HepG2 (cell line): Measurements from ENCODE around the gene FBXL22. TPM values are rescaled to one million over a fixed set of nuclear protein-coding genes. Genes with fewer than 3 reads are reported as not detected.
A peak's percentile ranks its signal among the peaks of the same experiment; 100 is the strongest.

ENCODE experiments used
- BCL6 ChIP-seq: IDR thresholded peaks from 2 replicates; pipeline ENCODE4 v1.6.1; 2016; ENCODE audit warnings: missing genetic modification reagents, missing compliant biosample characterization
- ETV5 ChIP-seq: IDR thresholded peaks from 2 replicates; pipeline ENCODE4 v1.6.1; 2018; ENCODE audit warnings: missing biosample characterization, missing genetic modification reagents, inconsistent platforms, borderline replicate concordance
- NCOA2 ChIP-seq: sonication (generic); formaldehyde crosslinking; IDR thresholded peaks from 2 replicates; pipeline ENCODE4 v1.8.0; 2022; ENCODE audit warnings: inconsistent platforms
- NFE2L2 ChIP-seq: fragments of 150-350 bp; IDR thresholded peaks from 2 replicates; pipeline ENCODE4 v1.6.1; 2014; ENCODE audit warnings: low read length
- PAWR ChIP-seq: sonication (generic); formaldehyde crosslinking; IDR thresholded peaks from 2 replicates; pipeline ENCODE4 v1.4.0; 2020; ENCODE audit warnings: missing genetic modification reagents, mild to moderate bottlenecking, borderline replicate concordance
- PITX1 ChIP-seq: sonication (generic); formaldehyde crosslinking; IDR thresholded peaks from 2 replicates; pipeline ENCODE4 v1.5.1; 2020; ENCODE audit warnings: mild to moderate bottlenecking, missing genetic modification reagents
- RAD51 ChIP-seq: fragments of 450-650 bp; IDR thresholded peaks from 2 replicates; pipeline ENCODE4 v1.6.1; 2016; ENCODE audit warnings: borderline replicate concordance
- TEAD3 ChIP-seq: optimal IDR thresholded peaks from 2 replicates; pipeline ENCODE3; 2016; ENCODE audit warnings: borderline replicate concordance
- TFDP1 ChIP-seq: IDR thresholded peaks from 2 replicates; pipeline ENCODE4 v1.6.1; 2016; ENCODE audit warnings: missing compliant biosample characterization, missing genetic modification reagents, borderline replicate concordance
- XBP1 ChIP-seq: sonication (generic); formaldehyde crosslinking; IDR thresholded peaks from 2 replicates; pipeline ENCODE4 v1.5.0; 2020; ENCODE audit warnings: missing genetic modification reagents
- ZBTB1 ChIP-seq: sonication (generic); formaldehyde crosslinking; IDR thresholded peaks from 2 replicates; pipeline ENCODE4 v1.4.0; 2020; ENCODE audit warnings: missing genetic modification reagents, borderline replicate concordance
- ZBTB26 ChIP-seq: IDR thresholded peaks from 2 replicates; pipeline ENCODE4 v1.6.1; 2016; ENCODE audit warnings: missing compliant biosample characterization, missing genetic modification reagents, borderline replicate concordance
- ZBTB33 ChIP-seq: sonication (generic); formaldehyde crosslinking; IDR thresholded peaks from 2 replicates; pipeline ENCODE4 v1.4.0; 2020; ENCODE audit warnings: missing genetic modification reagents
- ZBTB40 ChIP-seq, 2 experiments: fragments of 450-650 bp in 1 of 2; sonication (generic) in 1 of 2; formaldehyde crosslinking in 1 of 2; IDR thresholded peaks; 2 replicates each; pipeline versions ENCODE4 v1.6.1 to v1.8.0; 2016 to 2022; ENCODE audit warnings: antibody characterized with exemption in 1 of 2, mild to moderate bottlenecking in 1 of 2, missing genetic modification reagents in 1 of 2
- ZNF33B ChIP-seq: sonication (generic); formaldehyde crosslinking; IDR thresholded peaks from 2 replicates; pipeline ENCODE4 v1.5.1; 2020; ENCODE audit warnings: mild to moderate bottlenecking, missing genetic modification reagents
- ZNF530 ChIP-seq: sonication (generic); formaldehyde crosslinking; IDR thresholded peaks from 2 replicates; pipeline ENCODE4 v1.5.0; 2020; ENCODE audit warnings: low read depth, mild to moderate bottlenecking, missing genetic modification reagents
- ZNF614 ChIP-seq: IDR thresholded peaks from 2 replicates; pipeline ENCODE4 v1.6.1; 2018; ENCODE audit warnings: missing biosample characterization, missing genetic modification reagents, inconsistent platforms, borderline replicate concordance
- ZNF768 ChIP-seq: sonication (generic); formaldehyde crosslinking; IDR thresholded peaks from 2 replicates; pipeline ENCODE4 v1.4.0; 2020; ENCODE audit warnings: missing genetic modification reagents
- polyA plus RNA-seq, 8 experiments: library from polyadenylated mRNA; depleted of rRNA in 3 of 8; stranded (reverse) in 7 of 8; unstranded in 1 of 8; fragments of >200 nt; fragmentation: Illumina TruSeq in 4 of 8; extraction: Trizol in 4 of 8; gene quantifications; 2 replicates each; pipeline versions ENCODE4 v1.2.1 to v1.2.3, GENCODE V29; 2011 to 2016; ENCODE audit warnings: low read depth in 4 of 8, missing spikeins in 1 of 8, mixed read lengths in 1 of 8; ENCODE audit not compliant: insufficient read depth in 1 of 8
- total RNA-seq, 5 experiments: library from RNA; depleted of rRNA; stranded (reverse); fragments of >200 nt; fragmentation: Illumina TruSeq; extraction: Trizol; gene quantifications; 2 replicates each; pipeline ENCODE4 v1.2.3, GENCODE V29; 2016; ENCODE audit warnings: low read depth in 1 of 5

Gene FBXL22
- total and polyA plus RNA-seq, 2 of the 13 experiments (the other 11 are each of a cell fraction or from before 2014, with no cell fraction given): 0.15 to 0.33 TPM

GRCh38 chr15:63600616-63601025 lies 3.4 kb downstream of the FBXL22 start (continued):
- TF ChIP-seq ZNF530 (CRISPR knock-in tag): no peak
- TF ChIP-seq BCL6 (CRISPR knock-in tag): no peak
- no peak for TF ChIP-seq ZNF614
- no peak for TF ChIP-seq ETV5 (CRISPR knock-in tag)
- TF ChIP-seq RAD51: no peak
- no peak for TF ChIP-seq ZBTB40 (IDR thresholded peaks at IDR 0.05)
- TF ChIP-seq ZBTB40 (CRISPR knock-in tag; IDR thresholded peaks at IDR 0.05): peak; percentile 64; the same call in 1 of the 2 replicates
- TF ChIP-seq TFDP1 (CRISPR knock-in tag): peak; percentile 91
- no peak for TF ChIP-seq NCOA2
- no peak for TF ChIP-seq ZBTB33
- no peak for TF ChIP-seq ZBTB1 (CRISPR knock-in tag)
- no peak for TF ChIP-seq ZBTB26 (CRISPR knock-in tag)
- TF ChIP-seq PITX1 (CRISPR knock-in tag): no peak
- no peak for TF ChIP-seq PAWR (CRISPR knock-in tag)
- no peak for TF ChIP-seq NFE2L2
- 0 out of 2 replicates have a peak, but pooled peaks have one; percentile 11 for TF ChIP-seq XBP1 (CRISPR knock-in tag)
- peak; percentile 72 for TF ChIP-seq ZNF768 (CRISPR knock-in tag)
- no peak for TF ChIP-seq TEAD3
- TF ChIP-seq ZNF33B (CRISPR knock-in tag): no peak
